SHP77 treated with DMSO at 0.1 percent for 48 hours (cell line): ENCODE measurements around the gene SCP2.

Experiments
- DNase-seq: peaks from one replicate; lab custom pipeline; 2025; lab: John Stamatoyannopoulos, UW

Gene SCP2

DNA sequence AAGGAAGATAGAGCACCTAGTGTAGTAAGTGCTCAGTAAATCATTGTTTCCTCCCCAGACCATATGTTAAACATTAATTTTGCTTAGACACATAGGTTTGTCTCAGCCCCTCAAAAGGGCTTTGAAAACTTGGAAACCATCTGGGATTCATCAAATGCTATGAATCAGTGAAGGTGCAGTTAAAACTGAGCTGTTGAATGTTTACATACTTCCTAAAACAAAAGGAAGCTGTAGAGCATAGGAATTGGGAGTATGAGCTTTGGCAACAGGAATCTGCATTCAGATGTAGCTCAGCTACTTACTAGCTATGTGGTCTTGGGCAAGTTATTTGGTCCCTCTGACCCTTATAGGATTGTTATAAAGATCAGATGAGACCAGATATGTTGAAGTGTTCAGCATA lies 116.2 kb downstream of the SCP2 start:
- no peak for DNase-seq

DNA sequence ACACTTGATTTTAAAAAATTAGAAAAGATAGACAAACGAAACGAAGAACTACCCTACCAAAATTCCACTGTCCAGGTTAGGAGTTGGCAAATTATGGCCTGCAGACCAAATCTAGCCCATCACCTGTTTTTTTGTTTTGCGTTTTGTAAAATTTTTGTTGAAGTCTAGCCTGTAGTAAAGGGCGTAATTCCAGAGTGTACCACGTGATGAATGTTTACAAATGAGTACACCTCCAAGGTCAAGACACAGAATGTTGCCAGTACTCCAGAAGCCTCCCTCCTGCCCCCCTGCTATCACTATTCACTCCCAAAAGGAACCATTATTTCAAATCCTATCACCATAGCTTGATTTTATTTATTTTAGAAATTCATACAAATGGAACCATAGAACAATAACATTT lies 117.8 kb downstream of the SCP2 start:
- DNase-seq = no peak

DNA sequence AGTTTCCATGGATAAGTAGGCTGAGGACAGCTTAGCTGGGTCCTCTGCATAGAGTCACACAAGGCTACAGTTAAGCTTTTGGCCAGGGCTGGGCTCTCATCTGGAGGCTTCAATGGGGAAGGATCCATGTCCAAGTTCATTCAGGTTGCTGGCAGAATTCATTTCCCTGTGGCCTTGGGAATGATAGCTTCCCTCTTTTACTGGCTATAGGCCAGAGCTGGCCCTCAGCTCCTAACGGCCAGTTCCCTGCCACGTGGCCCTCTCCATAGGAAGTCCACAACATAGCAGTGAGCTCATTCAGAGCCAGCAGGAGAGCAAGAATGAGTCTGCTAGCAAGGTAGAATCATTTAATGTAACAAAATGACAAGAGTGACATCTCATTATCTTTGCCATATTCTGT lies 119.9 kb downstream of the SCP2 start:
- no peak for DNase-seq

DNA sequence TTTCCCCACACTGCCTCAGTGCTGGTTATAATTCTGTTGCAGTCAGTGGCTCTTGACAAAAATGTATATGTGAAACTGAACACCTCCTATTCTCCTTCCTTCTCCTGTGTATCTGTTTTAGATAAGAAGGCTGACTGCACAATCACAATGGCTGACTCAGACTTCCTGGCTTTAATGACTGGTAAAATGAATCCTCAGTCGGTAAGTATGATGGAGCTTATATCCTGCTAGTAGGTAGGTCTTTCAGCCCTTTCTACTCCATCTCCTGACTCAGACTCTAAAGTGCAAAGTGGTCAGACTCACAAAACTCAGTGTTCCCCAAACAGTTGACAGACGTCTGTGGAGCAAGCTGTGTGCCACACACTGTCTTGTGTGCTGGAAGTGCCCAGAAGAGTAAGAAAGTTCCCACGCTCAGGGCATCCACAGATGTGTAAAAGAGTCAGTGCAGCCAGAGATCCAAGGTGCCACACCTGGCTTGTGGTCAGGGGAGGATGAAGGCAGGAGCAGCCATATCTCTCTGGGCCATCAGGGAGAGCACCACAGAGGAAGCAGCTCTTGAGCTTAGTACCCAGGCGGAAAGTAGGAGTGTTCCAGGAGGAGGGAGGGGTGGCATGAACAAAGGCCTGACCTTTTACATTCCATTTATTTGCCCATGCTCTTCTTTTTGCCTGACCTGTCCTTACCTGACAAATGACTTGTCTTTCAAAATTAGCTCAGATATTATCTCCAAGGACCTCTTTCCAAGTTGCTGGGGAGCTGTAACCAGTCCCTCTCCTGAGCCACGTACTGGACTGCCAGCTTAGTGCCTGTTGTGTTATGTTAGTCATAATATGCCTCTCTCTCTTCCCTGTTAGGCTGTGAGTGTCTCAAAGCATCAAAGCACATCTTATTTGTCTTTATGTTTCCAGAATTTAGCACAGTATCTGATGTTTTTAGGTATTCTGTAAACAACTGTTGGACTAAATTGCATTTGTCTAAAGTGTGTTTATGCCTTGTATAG lies 121.0 kb downstream of the SCP2 start:
- no peak for DNase-seq

DNA sequence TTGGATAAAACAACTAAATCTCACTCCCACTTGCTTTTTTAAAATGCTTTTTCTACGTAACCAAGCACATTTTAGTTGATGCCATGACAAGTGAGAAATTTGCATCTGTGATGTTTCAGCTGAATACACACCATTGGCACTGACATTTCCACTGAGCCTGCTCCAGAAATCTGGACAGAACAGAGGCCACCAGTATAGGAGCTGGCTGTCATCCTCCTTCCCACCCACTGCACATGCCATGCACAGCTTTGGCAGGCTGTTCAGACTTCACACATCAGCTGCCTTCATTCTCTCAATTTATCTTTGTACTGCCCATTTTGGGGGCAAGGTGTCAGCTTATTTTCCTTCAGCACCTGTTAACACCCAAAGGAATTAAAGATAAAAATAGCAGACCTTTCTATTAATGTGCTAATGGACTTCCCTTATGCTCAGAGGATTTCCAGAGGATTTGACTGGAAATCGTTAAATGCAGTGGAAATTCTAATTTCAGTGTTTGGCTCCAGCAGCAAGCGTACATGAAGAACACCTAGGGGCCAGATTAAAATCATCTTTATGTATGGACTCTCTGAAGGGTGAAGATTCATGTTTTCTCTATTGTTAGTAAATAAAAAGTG lies 122.0 kb downstream of the SCP2 start:
- DNase-seq = no peak

DNA sequence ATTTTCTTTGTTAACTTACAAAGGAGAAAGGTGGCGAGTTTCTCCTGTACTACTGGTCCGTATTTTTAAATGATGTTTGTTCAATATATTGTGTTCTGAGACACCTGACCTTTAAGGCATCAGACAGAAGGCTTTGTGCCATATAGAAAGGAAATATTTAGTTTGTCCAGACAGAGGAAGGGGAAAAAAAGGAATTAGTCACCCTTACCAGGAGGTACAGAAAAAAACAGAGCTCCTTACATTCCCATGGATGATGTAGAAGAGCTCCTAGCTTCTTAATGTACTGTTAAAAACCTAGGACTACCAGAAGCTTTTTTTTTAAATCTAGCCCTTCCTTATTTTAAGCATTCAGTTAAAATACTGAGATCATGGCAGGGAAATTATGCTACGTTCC lies 122.5 kb downstream of the SCP2 start:
- DNase-seq = no peak

DNA sequence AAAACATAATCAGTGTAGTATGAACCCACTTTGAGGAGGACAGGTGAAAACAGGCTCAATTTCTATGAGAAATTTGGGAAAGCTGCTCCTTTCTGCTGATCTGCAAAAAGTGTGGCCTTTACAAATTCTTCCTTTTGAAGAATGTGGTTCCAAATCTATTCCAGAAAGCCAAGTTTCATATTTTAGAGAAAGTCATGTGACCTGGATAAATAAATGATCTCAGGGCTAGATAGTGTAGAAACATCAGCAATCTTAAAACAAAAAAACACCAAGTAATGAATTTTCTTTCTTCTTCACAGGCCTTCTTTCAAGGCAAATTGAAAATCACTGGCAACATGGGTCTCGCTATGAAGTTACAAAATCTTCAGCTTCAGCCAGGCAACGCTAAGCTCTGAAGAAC lies 123.2 kb downstream of the SCP2 start:
- no peak for DNase-seq

DNA sequence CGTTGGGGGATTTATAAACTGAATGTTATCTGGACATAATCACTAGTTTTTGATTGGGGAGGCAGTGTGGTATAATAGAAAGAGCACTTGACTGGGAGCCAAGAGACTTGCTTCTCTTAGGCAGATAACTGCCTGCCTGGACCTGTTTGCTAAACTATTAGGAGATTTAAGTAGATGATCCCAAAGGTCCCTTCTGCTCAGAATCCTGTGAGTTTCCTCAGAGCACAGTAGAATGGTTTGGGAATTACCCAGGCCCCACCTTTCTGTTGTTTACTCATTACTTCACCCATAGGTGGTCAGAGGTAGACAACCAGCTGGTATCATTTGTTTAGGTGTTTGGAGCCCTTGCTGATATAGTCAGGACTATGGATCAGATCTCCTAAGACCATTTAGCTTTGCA lies 124.6 kb downstream of the SCP2 start:
- no peak for DNase-seq

DNA sequence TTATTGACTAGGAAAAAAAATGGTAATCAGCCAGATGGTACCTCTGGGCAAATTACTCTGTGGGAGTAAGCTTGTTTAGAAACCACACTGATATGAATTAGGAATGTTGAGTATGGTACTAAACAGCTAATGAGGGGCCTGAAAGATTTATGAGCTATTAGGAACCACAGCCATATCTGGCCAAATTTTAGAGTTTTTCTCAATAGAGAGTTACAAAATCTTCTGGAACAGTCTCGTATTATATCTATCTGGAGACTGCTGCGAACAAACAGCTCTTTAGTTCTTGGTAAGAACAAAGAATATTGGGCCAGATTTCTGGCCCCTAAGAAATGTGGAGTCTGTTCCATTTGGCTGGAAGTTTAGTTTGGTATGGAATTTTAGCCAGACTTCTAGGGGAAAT lies 130.1 kb downstream of the SCP2 start:
- no peak for DNase-seq

DNA sequence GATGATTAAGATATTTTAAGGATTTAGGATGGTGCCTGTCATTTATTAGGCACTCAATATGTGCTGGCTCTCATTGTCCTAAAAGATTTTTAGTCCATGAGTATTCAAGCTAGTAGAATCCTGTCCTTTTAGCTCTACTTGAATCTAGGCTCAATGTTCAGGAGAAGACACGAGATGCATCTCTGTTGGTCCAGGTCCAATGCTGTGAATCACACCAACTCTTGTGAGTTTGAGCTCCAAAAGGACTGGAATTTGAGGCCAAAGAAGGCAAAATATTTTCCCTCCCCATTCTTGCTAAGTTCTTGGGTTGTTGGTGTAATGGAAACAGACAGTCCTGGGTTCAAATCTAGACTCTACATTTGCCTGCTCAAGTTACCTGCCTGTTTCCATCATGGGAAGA lies 133.5 kb downstream of the SCP2 start:
- DNase-seq = no peak

DNA sequence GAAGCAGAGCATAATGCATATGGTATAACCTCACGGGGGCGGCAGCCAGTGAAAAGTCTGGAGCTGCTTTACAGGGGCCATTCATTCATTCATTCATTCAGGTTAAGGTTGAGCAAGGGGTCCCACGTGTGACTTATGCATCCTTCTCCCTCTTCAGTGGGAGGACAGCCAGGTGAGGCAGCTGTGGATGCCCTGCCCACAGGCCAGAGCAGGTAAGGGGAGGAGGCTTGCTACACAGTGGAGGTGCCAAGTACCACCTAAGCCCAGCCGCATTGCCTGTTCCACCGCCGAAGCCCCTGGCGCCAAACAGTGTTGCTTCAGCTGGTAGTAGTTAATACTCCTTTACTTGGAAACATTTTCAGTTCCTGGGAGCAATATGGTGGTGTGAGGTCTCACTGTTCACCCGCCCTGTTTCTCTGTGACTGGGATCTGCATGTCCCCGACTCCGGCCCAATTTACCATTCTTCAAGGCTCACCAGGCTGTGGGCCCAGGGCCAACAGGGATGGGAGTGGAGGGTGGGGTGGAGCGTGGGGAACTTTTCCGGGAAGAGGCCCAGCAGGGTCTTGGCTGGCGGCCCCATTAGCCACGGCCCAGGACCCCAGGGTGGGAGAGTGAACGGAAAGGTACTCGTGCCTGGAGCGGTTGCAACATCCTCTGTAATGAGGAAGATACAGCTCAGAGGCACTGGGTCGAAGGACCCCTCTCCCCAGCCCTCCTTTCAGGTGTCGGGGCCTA lies 134.2 kb downstream of the SCP2 start:
- DNase-seq = no peak

DNA sequence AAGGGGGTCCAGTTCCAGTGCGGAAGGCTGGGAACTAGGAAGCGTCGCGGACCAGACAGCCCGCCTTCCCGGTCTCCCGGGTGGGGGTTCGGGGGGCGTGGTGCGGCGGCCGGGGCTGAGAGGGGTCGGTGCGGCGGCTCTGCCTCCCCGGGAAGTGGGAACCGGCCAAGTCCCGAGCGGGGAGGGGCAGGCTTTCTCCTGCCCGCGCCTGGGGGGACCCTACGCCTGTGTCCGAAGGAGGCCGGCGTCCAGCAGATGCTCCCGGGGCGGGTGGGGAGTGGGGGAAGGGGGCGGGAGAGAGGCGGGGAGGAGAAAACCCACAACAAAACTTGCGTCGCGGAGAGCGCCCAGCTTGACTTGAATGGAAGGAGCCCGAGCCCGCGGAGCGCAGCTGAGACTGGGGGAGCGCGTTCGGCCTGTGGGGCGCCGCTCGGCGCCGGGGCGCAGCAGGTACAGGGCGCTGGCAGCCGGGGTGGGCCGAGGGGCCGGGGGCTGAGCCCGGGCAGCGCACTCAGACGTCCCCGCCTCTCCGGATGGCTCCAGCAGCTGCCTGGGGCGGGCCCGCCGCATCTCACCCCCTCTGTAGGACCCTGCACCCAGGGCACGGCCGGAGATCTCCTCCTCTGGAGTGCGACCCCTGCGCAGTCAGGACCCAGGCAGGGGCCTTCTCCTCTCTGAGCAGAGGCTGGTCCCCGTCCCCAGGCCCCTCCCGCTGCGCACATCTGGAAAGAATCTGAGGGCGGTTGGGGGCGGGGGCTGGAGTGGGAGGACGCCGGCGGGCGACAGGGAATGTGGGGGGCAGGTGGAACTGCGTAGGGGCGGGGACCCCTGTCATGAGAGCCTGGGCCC lies 135.0 kb downstream of the SCP2 start, which contains the start of gene PODN:
Gene PODN (plus strand): TSS at position 355 of the 849 bp plus-strand sequence. CDS start 7,643 bp downstream, outside the sequence.
- no peak for DNase-seq

DNA sequence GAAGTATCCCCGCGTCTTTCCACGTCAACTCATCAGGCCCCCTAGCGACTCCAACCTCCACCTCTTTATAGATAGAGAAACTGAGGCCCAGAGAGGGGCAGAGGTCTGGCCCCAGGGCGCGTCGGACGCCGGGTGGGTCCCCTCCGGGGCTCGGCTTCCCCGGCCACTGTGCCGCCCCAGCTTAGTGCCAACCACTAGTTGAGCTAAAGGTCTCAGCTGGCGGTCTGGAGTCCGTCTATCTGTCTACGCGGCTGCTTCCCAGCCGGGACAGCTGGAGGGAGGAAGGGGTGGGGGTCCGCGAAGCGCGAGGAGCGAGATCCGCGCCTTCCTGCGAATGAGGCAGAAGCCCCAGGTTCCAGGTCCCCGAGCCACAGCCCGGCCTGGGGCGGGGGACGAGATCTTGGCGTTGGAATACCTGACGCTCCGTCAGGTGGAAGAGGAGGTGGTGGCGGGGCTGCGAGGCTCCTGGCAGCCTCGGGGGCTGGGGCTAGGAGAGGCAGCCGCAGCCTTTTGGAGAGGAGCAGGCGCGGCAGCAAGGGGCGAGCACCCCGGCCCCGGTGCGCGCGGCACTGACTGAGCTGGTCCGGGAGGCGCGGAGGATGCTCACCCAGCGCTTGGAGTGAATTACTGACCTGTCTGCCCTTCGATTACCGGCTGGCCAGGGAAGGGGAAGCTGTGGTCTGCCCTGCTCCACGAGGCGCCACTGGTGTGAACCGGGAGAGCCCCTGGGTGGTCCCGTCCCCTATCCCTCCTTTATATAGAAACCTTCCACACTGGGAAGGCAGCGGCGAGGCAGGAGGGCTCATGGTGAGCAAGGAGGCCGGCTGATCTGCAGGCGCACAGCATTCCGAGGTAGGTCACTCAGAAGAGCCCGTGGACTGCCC lies 135.9 kb downstream of the SCP2 start:
- no peak for DNase-seq

DNA sequence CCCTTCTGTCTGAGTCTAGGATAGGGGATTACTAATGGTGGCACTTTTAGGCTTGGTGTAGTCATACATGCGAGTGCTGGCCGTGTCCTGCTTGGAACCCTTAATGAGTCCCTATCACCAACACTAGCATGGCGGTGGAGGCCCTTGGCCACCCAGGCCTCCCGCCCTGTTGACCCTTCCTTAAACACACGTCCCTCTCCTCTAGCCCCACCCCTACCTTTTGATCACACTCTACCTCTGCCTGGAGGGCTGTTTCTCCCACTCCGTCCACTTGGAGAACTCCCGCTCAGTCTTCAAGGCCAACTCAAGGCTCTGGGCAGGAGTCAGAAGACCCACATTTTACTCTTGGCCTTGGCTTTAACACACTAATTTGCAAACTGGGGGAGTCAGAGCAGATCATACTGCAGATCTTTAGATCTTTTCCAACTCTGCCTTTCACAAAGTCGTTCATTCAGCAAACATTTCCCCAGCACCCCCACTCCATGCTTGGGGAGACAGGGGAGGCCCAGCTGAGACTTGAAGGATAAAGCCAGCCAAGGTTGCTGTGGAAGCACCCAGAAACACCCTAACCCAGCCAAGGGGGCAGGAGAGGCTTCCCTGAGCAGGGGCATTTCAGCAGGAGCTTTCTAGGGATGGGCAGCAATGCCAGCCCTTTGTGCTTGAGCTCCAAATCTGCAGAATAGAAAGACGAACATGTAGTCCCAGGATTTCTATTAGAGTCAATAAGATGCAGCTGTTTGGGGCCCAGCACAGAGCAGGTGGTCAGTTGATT lies 136.9 kb downstream of the SCP2 start:
- DNase-seq = no peak

DNA sequence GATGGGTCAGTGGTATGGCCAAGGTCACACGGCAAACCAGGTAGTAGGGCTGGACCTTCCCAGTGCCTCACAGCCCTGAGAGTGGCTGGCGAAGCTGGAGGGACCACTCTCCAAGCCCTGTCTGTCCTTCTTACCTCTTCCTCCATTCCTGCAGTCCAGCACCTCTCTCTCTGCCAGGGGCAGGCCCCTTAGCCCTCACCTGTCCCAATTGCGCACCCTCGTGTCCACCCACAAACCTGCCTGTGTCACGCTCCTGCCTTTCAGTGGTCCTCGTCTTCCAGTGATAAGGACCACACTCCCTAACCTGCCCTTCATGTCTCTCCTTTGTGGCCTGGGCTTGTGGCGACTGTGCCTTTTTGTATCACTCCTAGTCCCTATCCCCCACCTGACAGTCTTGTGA lies 138.3 kb downstream of the SCP2 start:
- no peak for DNase-seq

DNA sequence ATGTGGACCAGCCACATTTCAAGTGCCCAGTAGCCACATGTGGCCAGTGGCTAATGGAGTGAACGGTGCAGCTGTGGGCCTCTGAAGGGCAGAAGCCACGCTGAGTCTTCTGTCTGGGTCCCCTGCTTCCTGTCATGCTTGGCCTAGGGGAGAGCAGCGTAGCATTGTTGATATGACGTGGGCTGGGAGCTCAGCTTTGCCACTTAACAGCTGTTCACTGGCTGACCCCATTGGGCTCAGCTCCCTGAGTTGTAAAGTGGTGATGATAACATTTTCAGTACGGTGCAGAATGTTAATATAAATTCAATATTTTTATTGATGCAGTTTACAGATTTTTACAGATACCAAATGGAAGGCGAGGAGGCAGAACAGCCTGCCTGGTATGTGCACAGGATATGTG lies 139.4 kb downstream of the SCP2 start:
- no peak for DNase-seq

DNA sequence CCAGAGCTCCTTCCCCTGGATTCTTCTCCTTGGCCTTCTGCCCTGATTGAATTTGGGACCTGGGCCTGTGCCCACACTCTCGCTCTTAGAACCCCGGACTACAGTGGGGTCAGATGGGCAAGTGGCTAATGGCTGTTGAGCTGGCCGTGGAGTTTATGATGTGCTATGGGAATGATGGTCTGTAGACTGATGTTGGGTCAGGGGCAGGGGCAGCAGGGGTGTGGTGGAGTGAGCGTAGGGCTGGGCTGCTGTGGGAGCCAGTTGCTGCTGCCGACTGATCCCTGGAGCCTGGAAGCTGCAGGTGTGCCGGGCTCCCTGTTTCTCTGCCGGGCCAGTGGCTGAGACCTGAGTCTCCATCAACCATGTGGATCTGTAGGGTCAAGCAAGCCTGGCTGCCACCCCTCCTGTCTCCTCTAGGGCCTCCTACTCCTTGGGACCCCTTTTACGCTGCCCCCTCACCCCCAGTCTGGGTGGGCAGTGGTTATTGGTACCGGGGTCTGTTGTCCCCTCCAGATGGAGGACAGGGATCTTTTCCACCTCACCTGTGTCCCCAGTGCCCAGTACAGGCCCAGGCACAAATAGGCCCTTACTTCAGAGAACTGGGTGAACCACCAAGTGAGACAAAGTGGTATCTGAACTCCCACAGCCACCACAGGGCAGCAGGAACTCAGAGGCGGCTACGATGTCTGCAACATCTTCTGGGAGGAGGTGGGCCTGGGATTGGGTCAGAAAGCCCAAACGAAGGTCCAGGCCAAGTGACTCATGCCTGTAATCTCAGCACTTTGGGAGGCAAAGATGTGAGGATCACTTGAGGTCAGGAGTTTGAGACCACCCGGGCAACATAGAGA lies 140.0 kb downstream of the SCP2 start:
- no peak for DNase-seq

DNA sequence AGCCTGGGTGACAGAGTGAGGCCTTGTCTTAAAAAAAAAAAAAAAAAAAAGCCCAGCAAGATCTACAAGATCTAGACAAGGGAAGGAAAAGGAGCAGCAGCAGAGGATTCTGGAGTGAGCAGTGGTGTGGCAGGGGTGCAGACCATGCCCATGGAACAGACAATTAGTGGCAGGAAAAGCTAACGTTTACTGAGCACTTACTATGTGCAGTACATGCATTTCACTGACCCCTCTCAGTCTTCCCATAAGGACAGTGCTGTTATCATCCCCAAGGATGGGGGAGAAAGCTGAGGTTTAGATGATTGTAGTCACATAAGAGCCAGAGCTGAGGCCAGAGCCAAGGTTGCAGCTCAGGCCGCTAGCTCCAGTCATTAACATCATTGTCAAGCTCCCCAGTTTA lies 140.8 kb downstream of the SCP2 start:
- no peak for DNase-seq
